Fibroblast of skin of scalp (primary cell): Measurements from ENCODE around the gene PRUNE2. TPM values are rescaled to one million over a fixed set of nuclear protein-coding genes. Genes with fewer than 3 reads are reported as not detected.
"Not testable (repeated sequence)": the region's sequence is repeated elsewhere in the genome, so short reads cannot be mapped to it uniquely, and the experiment has no call there.

ENCODE experiments used
- DNase-seq: peaks from one replicate; pipeline ENCODE4 v3.0.0-alpha.2; 2013
- polyA plus RNA-seq, 2 experiments: library from polyadenylated mRNA; unstranded; fragments of 120-200 nt; gene quantifications; one replicate each; pipeline ENCODE4 v1.2.1, GENCODE V29; 2013; ENCODE audit not compliant: insufficient read length in 2 of 2

The PRUNE2 gene, protein sequence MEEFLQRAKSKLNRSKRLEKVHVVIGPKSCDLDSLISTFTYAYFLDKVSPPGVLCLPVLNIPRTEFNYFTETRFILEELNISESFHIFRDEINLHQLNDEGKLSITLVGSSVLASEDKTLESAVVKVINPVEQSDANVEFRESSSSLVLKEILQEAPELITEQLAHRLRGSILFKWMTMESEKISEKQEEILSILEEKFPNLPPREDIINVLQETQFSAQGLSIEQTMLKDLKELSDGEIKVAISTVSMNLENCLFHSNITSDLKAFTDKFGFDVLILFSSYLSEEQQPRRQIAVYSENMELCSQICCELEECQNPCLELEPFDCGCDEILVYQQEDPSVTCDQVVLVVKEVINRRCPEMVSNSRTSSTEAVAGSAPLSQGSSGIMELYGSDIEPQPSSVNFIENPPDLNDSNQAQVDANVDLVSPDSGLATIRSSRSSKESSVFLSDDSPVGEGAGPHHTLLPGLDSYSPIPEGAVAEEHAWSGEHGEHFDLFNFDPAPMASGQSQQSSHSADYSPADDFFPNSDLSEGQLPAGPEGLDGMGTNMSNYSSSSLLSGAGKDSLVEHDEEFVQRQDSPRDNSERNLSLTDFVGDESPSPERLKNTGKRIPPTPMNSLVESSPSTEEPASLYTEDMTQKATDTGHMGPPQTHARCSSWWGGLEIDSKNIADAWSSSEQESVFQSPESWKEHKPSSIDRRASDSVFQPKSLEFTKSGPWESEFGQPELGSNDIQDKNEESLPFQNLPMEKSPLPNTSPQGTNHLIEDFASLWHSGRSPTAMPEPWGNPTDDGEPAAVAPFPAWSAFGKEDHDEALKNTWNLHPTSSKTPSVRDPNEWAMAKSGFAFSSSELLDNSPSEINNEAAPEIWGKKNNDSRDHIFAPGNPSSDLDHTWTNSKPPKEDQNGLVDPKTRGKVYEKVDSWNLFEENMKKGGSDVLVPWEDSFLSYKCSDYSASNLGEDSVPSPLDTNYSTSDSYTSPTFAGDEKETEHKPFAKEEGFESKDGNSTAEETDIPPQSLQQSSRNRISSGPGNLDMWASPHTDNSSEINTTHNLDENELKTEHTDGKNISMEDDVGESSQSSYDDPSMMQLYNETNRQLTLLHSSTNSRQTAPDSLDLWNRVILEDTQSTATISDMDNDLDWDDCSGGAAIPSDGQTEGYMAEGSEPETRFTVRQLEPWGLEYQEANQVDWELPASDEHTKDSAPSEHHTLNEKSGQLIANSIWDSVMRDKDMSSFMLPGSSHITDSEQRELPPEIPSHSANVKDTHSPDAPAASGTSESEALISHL (N-terminal part only)
- 9.6 TPM for polyA plus RNA-seq (2013, experiment 1 of 2; ENCODE audit: insufficient read length)
- polyA plus RNA-seq (2013, experiment 2 of 2; ENCODE audit: insufficient read length), result 10.8 TPM

DNA sequence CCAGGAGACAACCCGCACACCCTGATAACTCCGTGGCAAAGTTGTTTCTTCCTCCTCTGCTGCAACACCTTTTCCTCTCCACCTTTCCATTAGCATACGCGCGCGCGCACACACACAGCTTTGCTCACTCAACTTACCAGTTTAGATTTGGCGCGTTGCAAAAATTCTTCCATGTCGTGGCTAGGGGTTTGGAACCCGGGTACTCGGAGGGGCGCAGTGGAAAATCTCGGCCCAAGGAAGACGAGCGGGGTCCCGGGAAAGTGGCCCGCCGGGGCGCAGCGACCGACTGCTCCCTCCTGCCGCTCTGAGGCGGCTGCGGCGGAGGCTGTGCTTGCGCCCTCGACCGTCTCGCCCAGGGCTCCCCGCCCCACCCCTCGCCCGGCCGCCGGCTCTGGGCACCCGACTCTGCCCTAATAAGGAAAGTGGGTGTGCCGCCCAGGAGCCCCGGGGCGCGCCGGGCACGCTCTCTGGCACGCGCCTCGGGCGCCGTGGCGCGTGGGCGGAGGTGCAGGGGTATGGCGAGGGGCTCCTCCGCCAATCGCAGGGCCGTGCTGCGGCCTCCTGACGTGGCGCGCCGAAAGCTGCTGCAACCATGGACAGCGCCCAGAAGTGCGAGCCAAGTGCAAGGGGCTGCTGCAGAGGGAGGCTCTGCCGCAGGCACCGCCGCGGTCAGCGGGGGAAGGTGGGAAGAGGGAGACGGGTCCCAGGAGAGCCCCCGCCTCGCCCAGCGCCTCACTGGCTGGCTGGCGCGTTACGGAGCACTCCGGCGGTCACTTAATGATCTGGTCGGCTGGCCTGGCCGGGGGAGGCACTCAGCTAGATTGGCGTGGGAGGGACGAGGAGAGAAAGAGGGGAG is at the start of gene PRUNE2:
PRUNE2 (minus strand) TSS at position 324 of the 856 bp plus-strand sequence; CDS start at position 173, 151 bp downstream.
- peak; percentile 88 for DNase-seq

DNA sequence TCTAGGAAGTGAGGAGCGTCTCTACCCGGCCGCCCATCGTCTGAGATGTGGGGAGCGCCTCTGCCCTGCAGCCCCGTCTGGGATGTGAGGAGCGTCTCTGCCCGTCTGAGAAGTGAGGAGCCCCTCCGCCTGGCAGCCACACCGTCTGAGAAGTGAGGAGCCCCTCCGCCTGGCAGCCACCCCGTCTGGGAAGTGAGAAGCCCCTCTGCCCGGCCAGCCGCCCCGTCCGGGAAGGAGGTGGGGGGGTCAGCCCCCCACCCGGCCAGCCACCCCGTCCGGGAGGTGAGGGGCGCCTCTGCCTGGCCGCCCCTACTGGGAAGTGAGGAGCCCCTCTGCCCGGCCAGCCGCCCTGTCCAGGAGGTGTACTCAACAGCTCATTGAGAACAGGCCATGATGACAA is 49.5 kb upstream of the PRUNE2 start:
- DNase-seq, result not testable (repeated sequence)

DNA sequence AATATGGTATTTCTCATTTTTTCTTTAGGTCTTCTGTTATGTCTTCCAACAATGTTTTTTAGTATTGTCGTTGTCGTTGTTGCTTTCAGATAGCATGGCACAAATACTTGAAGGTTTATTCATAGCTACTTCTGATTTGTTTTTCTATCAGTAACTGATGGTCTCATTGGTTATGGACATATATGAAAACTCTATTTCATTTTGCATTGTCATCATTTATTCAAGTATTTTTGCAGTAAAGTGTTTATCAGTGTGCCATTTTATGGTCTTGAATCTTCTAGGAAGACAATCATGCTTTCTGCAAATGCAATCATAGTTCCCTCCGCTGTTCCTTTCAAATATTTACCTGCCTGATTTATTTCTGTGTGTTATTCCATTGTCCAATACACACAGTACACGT is 44.0 kb upstream of the PRUNE2 start:
- no peak for DNase-seq

DNA sequence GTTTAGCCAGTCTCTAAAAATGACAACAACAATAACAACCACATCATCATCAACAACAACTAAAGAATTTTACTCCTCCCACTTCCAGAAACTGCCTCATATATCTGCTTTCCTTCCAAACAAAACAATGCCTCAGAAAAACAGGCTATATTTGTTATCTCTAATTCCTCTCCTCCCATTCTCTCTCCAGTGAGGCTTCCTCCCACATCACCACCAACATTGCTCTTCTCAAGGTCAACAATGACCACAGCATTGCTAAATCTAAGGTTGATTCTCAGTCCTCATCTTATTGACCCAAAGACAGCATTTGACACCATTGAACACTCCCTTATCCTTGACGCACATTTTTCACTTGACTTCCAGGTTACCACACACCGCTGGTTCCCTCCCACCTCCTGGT is 38.1 kb upstream of the PRUNE2 start:
- DNase-seq, result no peak

DNA sequence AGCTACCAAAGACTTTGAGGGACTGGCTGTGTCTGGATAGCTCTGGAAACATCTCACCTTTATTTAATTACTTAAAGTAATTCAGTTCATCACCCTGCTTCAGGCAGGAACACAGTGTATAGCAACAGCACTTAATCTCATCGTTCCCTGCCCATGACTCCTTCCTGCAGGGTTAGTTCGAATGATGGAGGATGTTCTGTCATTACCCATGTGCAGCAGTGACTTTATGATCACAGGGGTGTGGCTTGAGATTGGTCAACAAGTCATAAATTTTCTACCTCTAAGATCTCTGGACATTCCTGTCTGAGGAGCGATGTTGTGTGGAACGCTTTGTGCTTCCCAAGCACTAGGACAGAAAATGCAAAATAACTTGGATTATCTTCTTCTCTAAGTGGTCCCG is 37.1 kb upstream of the PRUNE2 start:
- DNase-seq, result no peak

DNA sequence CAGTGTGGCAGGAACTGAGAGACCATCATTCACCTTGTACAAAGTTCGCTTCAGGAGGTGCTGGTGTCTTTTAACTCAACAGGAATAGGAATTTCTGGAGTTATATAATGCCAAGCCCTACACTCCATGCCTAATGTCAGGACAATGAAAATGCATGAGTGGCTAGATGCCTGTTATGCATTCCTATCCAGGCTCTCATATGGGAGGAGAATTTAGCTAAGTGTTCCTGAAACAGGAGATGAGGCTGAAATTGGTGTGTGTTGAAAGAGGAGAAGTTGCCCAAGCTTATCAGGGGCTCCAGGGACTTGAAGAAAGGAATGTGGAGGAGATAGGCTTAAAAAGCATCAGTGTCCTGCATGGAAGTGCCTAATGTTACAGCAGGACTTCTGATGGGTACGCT is 26.8 kb upstream of the PRUNE2 start:
- DNase-seq, result peak; percentile 53

DNA sequence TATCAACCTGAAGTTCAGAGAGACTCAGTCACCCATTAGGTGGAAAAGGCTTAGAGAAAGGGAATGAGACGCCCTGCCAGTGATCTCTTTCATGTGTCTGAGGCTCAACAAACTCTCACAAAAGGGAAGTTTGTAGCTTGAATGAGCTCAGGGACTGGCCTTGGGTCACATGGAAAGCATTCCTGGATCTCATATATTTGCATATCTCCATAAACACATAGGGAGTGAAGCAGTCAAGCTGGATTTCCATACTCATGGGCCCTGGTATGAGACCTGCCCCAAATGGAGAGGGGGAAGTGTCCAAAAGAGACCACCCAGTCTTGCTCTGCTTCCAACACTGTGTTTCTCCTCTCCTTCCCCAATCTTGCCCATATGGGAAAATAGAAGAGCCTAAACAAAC is 26.4 kb upstream of the PRUNE2 start:
- no peak for DNase-seq

DNA sequence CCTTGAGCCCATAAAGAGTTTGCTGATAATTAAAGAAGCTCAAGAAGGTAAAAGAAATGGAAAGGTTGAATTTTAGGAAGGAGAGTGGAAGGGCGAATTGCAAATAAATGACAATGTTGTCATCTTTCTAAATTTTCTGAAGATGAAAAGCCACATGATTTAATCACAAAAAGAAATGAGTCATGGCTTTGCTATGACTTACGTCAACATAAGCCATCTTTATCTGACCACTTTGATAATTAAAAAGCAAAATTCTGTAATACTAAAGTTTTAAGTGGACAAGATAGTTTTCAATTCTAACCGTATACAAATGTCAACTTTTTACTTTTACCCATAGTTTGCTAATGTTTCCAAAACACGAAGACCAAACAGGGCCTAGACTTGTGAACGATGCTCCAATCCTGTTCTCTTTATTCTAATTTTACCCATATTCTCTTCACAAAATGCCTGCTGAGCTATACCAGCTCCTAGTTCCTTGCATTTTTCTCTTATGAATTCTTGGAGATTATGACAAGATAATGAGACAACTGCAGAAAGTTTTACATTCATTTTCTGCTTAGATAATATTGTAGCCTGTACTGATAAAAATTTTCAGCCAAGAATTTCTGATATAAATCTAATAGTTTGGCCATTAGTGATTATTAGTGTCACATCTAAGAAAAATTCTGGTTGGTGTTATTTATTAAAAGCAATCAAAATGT is 21.8 kb upstream of the PRUNE2 start:
- peak; percentile 53 for DNase-seq

DNA sequence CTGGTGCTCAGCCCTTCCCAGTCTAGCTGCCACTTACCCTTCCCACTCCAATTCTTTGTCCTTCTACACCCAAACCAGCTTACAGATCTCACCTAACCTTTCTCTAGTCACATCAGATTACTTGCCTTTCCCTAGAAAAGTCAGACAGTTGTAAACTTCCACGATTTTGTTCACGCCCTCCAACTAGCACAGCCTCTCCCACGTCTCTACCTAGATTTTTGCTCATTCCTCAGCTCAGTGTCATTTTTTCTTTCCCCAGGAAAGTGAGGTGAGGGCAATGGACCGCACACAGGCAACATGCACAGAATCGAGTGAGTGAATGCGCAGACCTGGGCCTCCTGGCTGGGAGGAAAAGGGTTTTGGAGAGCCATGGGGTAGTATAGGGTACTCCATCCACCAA is 20.9 kb upstream of the PRUNE2 start:
- DNase-seq, result peak; percentile 6

DNA sequence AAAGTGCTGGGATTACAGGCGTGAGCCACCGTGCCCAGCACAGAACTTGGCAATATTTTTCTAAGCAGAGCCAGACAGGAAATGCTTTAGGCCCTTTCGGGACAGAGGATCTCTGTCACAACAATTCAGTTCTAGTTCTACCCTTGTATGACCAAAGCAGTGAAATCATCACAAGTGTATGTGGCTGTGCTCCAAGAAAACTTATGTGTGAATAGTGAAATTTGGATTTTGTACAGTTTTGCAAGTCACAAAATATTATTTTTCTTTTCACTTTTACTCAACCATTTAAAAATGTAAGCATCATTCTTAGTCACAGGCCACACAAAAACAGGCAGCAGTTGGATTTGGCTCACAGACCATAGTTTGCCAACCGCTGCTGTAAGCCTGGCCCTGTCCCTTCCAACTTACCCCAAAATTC is 20.4 kb upstream of the PRUNE2 start:
- DNase-seq, result peak; percentile 98

DNA sequence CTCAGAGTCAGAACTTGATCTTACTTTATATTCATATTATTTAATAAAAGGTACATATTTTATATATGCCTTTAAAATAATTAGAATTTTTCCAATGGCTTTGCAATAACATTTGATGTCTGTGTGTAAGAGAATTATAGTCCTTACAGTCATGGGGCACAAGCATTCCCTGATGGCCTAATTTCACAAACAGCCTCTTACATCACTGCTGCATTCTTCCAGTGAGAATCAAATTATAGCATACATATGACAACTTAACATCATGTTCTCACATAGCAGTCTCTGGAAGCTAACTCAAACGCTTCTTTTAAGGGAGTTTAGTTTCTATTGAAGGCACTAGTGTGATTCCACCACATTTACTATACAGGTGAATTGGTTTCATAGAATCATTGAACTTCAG is 15.3 kb upstream of the PRUNE2 start:
- DNase-seq, result peak; percentile 39

DNA sequence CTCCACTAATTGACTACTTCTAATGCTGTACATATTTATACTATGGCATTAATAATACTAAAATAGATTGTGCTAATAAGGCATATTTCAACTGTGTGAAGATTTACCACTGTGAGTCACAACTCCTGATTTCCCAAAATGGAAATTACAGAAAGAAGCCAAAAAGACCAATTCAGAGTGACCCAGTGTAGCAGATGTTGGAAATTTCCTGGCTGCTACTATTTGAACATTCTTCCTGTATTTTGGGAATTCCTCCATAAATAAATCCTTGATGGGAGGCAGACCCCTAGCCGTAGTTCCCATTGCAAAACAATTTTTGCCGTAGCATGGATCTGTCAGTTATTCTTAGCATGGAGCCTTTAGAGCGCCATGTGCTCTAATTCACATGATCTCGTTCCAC is 11.4 kb upstream of the PRUNE2 start:
- peak; percentile 50 for DNase-seq

DNA sequence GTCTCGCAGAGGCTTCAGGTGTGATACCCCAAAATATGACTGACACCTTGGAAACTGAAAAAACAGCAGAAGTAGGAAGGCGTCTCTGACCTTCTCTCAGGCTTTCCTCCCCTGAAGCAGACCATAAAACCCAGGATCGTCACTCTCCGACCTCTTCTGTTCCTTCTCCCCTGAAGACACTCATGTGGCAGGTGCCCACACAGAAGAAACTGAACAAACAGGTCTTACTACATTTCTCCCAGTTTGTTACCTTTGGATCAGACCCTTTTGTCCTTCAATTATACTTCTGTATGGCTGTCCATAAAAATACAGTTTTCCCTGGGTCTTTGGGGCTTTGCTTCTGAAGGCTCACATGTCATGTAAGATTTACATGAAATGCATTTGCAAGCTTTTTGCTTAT is 10.3 kb upstream of the PRUNE2 start:
- no peak for DNase-seq

DNA sequence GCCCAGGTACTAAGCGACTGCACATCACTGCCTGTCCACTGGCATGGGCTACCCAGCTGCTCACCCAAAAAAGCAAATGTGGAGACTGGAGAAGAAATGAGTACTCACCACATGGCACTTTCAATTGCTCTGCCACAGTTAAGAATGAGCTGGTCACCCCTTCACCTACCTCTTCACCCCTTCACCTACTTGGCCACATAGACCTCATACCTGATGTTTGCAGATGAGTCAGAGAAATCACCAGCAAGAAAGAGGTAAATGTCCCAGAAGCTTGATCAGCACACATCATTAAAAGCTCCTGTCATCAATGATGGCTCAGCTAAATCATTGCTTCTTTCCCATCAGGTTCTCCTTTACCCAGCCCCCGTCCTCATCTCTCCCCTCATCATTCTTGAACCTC is 7.6 kb upstream of the PRUNE2 start:
- no peak for DNase-seq

DNA sequence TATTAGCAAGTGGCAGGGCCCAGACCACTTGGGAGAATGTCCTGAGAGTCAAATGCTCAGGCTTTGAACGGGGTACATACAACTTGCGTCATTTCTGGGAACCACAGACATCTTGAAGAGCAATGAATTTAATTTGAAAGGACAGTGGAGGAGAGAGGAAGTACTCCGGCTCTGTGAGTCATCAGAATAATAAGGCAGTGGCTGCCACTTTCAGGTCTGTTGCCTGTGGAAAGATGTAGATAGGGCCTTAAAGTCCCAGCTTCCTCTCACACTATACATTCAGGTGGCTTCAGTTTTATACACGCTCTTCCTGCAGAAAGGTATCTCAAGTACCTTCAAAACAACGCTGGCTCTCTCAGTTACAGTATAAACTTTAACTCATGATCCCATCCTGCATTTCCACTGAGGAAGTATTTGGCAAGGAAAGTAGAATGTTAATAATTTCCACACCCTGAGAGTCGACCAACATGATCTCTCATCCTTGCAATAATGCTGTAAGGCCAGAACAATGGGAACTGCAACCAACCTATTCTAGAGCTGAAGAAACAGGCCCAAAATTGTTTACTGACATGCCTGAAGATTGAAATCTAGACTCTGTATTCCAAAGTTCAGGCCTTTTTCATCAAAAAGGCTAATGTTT is 6.8 kb upstream of the PRUNE2 start:
- DNase-seq, result peak; percentile 72

DNA sequence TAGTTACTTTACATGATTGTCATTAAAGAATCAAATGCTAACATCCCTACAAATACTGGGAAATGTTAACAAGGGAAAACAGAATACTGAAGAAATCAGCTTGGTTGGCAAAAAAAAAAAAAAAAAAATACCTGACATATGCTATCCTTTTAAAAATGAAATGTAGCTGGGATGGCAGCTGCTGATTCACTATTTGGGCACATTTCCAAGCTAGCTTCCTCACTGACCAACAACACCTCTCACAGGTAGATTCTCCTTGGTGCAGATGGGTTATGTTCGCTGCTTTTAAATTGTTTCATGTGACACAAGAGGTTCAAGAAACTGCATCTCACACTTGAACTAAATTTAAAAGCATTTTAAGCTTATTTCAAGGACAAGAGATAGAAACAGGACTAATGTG is 6.1 kb upstream of the PRUNE2 start:
- DNase-seq, result no peak

DNA sequence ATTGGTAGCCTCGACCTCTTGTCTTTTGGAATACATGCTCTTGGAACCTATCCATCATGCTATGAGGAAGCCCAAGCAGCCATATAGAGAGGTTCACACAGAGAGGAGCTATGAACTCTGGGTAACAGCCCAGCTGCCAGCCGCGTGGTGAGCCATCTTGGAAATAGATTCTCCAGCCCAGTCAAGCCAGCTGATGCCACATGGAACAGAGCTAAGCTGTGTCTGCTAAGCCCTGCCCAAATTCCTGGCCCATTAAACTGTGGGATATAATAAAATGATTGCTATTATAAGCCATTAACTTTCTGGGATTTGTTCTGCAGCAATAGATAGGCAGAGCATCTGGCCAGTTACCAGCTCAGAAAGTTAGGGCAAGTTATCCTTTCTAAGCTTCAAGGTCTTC is 4.9 kb upstream of the PRUNE2 start:
- DNase-seq, result no peak

DNA sequence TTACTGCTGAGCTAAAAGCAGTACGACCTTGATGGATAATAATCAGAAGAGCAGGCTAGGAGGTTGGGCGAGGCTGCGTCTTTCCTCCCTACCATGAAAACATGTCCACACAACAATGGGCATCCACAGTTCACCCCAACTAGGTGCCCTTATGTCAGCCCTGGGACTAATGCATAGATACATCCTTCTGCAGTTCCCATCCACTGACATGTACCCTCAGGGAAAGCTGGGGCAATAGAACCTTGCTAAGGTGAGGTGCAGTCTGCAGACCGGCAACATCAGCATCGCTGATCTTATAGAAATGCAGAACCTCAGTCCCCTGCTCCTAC is 697 bp upstream of the PRUNE2 start:
- no peak for DNase-seq

DNA sequence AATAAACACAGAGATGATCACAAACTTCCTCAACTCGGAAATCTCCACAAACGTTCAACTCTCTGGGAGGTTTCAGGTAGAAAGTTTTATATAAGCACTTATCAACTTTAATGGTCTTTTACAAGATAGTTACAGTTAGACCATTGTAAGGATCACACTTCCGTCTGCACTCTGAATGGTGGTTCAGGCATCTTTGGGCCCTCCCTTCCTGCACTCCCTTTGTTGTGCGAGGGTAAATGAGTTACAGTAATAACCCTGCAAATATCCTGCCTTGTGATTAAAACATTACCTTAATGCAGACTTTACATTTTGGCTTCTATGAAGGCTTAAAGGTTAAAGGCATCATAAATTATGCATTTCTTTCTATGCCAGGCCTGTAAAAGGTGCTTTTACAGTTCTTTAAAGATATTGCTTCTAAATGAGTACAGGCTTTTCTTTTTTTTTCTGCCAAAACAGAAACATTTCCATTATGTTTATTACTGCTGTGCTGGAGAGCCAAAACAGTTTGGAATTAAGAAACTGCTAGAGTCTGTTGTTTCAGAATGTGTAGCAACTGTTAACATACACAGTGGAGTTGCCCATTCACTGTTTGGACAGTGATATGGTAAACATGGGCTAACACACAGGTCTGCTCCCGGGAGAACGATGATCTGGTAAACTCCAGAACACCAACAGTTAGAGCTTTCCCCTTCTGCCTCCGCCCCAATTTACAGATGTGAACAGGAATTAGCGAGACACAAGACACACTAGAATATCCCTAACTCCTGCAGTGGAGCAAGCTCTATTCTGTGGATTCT is 1.1 kb downstream of the PRUNE2 start:
- DNase-seq, result no peak

DNA sequence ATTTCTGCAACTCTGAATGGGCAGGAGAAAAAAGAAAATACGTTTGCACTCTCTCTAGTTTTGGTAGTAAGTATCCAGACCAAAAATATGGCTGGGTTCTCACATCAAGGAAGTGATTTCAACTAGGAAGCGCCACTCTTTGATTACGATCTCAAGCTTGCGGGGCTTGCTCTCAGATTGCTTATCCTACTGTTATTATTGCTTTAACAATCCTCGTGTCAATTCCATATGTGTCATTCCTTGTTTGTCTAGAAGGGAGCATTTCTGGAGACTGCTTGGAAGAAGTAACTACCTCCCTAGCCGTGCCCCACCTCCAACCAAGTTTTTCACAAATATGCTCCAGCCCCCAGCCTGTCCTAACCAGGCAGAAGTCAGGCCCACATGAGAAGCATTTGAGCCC is 3.5 kb downstream of the PRUNE2 start:
- DNase-seq, result no peak
